ENCODE data around the gene AR. TPM values are rescaled to one million over a fixed set of nuclear protein-coding genes. Genes with fewer than 3 reads are reported as not detected.

Gene AR
- polyA plus RNA-seq, 1 donor (not counting 4 experiments of a cell fraction or from before 2014, with no cell fraction given) = 0.47 TPM

- Histone ChIP-seq H3K4me3 (ENCODE audit: control insufficient read depth in 2 of 3, extremely low read depth in 1 of 3, insufficient read depth in 2 of 3, low read depth in 1 of 3, low read length in 3 of 3) (no peak overlapping the region), H3K4me2 (ENCODE audit: control insufficient read depth, extremely low read depth, insufficient read depth, low read depth, low read length) (no peak overlapping the region), H4K20me1 (ENCODE audit: control insufficient read depth, extremely low read depth, insufficient read depth, low read length) (no peaks in the 10 kb centered on the region), H3K9me1 (ENCODE audit: control insufficient read depth, extremely low read depth, insufficient read depth, low read length) (no peaks in the 10 kb centered on the region), H3K9ac (ENCODE audit: control insufficient read depth, extremely low read depth, insufficient read depth, low read length) (no peak overlapping the region), H3K36me3 (ENCODE audit: control insufficient read depth in 2 of 2, extremely low read depth in 1 of 2, insufficient read depth in 2 of 2, low read length in 2 of 2) (no peaks in the 10 kb centered on the region), H3K79me2 (ENCODE audit: control insufficient read depth, insufficient read depth, low read length) (no peaks in the 10 kb centered on the region), H2AFZ (ENCODE audit: control insufficient read depth, low read length) (no peak overlapping the region), H3K4me1 (ENCODE audit: control insufficient read depth, extremely low read depth, insufficient read depth, low read length) (no peaks in the 10 kb centered on the region), H3K9me3 (ENCODE audit: control insufficient read depth, low read depth, low read length) (no peaks in the 10 kb centered on the region), H3K27ac (ENCODE audit: control insufficient read depth, insufficient read depth, low read length) (no peak overlapping the region), H3K27me3 (ENCODE audit: control insufficient read depth, extremely low read depth, insufficient read depth, low read length) (no peaks in the 10 kb centered on the region)
- dilution Hi-C loops (cut with MboI; ENCODE audit: extremely low pct_ligation_motif_present, low sequenced_read_pairs) = no loop called here
- TF ChIP-seq CTCF (optimal IDR thresholded peaks at IDR 0.05 in 1 of 3, IDR thresholded peaks at IDR 0.05 in 1 of 3, conservative IDR thresholded peaks at IDR 0.05 in 1 of 3; ENCODE audit: extremely low read depth in 1 of 3, insufficient read depth in 2 of 3, low read length in 3 of 3) (no peak), EZH2 (IDR thresholded peaks at IDR 0.05; ENCODE audit: low read length) (no peak)
- DNase-seq (ENCODE audit: low read depth, low spot score) (no peak), FAIRE-seq (no peak)
Observed at GRCh38 chrX:67684136-67684535, 140.3 kb downstream of the AR start.

- Histone ChIP-seq H3K79me2 (ENCODE audit: control insufficient read depth, insufficient read depth, low read length) (no peaks in the 10 kb centered on the region), H3K9me1 (ENCODE audit: control insufficient read depth, extremely low read depth, insufficient read depth, low read length) (no peaks in the 10 kb centered on the region), H3K27ac (ENCODE audit: control insufficient read depth, insufficient read depth, low read length) (no peak overlapping the region), H3K9ac (ENCODE audit: control insufficient read depth, extremely low read depth, insufficient read depth, low read length) (no peak overlapping the region), H2AFZ (ENCODE audit: control insufficient read depth, low read length) (no peak overlapping the region), H3K36me3 (ENCODE audit: control insufficient read depth in 2 of 2, extremely low read depth in 1 of 2, insufficient read depth in 2 of 2, low read length in 2 of 2) (no peaks in the 10 kb centered on the region), H3K4me1 (ENCODE audit: control insufficient read depth, extremely low read depth, insufficient read depth, low read length) (peaks cover 3% of the 10 kb centered on the region), H3K4me3 (ENCODE audit: control insufficient read depth in 2 of 3, extremely low read depth in 1 of 3, insufficient read depth in 2 of 3, low read depth in 1 of 3, low read length in 3 of 3) (no peak overlapping the region), H4K20me1 (ENCODE audit: control insufficient read depth, extremely low read depth, insufficient read depth, low read length) (no peaks in the 10 kb centered on the region), H3K27me3 (ENCODE audit: control insufficient read depth, extremely low read depth, insufficient read depth, low read length) (no peaks in the 10 kb centered on the region), H3K9me3 (ENCODE audit: control insufficient read depth, low read depth, low read length) (no peaks in the 10 kb centered on the region), H3K4me2 (ENCODE audit: control insufficient read depth, extremely low read depth, insufficient read depth, low read depth, low read length) (no peak overlapping the region)
- dilution Hi-C loops (cut with MboI; ENCODE audit: extremely low pct_ligation_motif_present, low sequenced_read_pairs) = no loop called here
- DNase-seq (ENCODE audit: low read depth, low spot score) = no peak
- peak; percentile 46 for FAIRE-seq
- TF ChIP-seq CTCF (optimal IDR thresholded peaks at IDR 0.05 in 1 of 3, IDR thresholded peaks at IDR 0.05 in 1 of 3, conservative IDR thresholded peaks at IDR 0.05 in 1 of 3; ENCODE audit: extremely low read depth in 1 of 3, insufficient read depth in 2 of 3, low read length in 3 of 3) (no peak), EZH2 (IDR thresholded peaks at IDR 0.05; ENCODE audit: low read length) (no peak)
Observed at GRCh38 chrX:67692246-67692645, 148.4 kb downstream of the AR start.
